Brain microvascular endothelial cell (primary cell): ENCODE results near the gene OLFM3.

ENCODE experiments used
- DNase-seq: peaks from one replicate; pipeline ENCODE4 v3.0.0-alpha.2; 2020
- H3K27ac ChIP-seq: fragments of 250-450 bp; sonication (Bioruptor Pico); 2 replicates; pipeline ENCODE4 v1.5.1; 2020; ENCODE audit warnings: mild to moderate bottlenecking, moderate library complexity
- H3K27me3 ChIP-seq: fragments of 250-450 bp; sonication (Bioruptor Pico); replicated peaks from 2 replicates; pipeline ENCODE4 v1.5.1; 2020; ENCODE audit warnings: mild to moderate bottlenecking
- H3K36me3 ChIP-seq: fragments of 250-450 bp; sonication (Bioruptor Pico); replicated peaks from 2 replicates; pipeline ENCODE4 v1.5.1; 2020; ENCODE audit warnings: mild to moderate bottlenecking
- H3K4me3 ChIP-seq: 2 replicates; pipeline ENCODE4 v1.5.1; 2011; ENCODE audit warnings: low read depth, mild to moderate bottlenecking, control low read depth, low read length, moderate library complexity
- CTCF ChIP-seq: IDR thresholded peaks from 2 replicates; pipeline ENCODE4 v1.5.1; 2011; ENCODE audit warnings: low read depth, mild to moderate bottlenecking, moderate library complexity, low read length, control low read depth, inconsistent platforms; ENCODE audit errors: missing control alignments
- in situ Hi-C: cut with HindIII; loops from 2 replicates; pipeline ENCODE4 v1.10.0; 2017; ENCODE audit warnings: low sequenced_read_pairs, low pct_ligation_motif_present

Gene OLFM3

DNA sequence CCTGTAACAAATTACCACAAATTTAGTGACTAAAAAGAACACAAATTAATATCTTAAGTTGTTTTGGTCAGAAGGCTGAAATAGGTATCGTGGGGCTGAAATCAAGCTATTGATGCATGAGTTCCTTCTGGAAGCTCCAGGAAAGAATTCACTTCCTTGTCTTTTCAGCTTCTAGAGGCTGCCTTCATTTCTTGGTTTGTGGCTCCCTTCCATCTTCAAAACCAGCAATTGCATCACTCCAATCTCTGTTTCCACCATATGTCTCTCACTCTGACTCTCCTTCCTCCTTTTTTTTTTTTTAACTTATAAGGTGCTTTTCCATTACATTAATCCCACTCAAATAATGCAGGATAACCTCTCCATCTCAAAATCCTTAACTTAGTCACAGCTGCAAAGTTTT, 78.4 kb downstream of the OLFM3 start:
- DNase-seq = no peak

DNA sequence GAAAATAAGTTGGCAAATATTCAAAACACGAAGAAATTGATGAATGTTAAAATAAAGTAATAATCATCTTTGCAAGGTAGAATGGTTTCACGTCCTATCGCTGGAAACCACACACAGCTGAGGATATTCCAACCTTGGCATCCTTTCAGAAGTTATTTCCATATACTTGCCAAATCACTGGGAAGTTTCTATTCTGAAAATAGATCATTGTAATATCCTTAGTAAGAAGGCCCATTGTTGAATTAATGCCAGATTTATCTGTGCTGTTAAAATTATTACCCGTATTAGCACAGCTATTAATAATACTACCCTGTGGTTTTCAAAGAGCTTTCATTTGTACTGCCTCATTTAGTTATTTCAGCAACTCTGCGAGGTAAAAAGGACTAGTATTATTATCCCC, 81.1 kb downstream of the OLFM3 start:
- TF ChIP-seq CTCF = no peak
- Histone ChIP-seq H3K27ac (no peak overlapping the region), H3K4me3 (no peak overlapping the region), H3K36me3 (no peaks in the 10 kb centered on the region), H3K27me3 (no peaks in the 10 kb centered on the region)
- DNase-seq = no peak
- in situ Hi-C loops = no loop called here

More for the DNA sequence above, 78.4 kb downstream of the OLFM3 start:
- TF ChIP-seq CTCF = no peak
- no peak overlapping the region for H3K4me3 ChIP-seq
- in situ Hi-C loops = no loop called here
- H3K36me3 ChIP-seq = no peaks in the 10 kb centered on the region
- H3K27me3 ChIP-seq = no peaks in the 10 kb centered on the region
- H3K27ac ChIP-seq = no peak overlapping the region

GRCh38 chr1:101914473-101915242, 82.1 kb downstream of the OLFM3 start:
- H3K4me3 ChIP-seq = no peak overlapping the region
- no peak overlapping the region for H3K27ac ChIP-seq
- H3K36me3 ChIP-seq = no peaks in the 10 kb centered on the region
- in situ Hi-C loops = no loop called here
- no peak for DNase-seq
- H3K27me3 ChIP-seq = no peaks in the 10 kb centered on the region
- TF ChIP-seq CTCF = no peak

DNA sequence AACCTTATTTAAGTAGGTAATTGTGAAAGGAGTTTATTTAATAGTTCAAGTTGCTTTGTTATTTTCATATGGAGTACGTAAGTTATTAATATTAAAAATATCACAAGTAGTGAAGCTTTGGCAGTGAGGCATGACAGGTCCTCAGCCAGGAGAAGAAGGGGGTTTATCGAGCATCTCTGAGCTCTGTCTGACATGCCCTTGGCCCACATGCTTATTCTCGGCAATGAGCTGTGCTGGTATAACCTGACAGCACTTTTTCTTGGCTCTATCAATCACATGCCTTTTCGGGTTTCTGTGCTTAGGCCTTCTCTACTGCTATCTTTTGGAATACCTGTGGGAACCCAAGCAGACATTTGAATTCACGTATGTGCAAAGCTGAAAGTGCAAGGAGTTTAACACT, 84.8 kb downstream of the OLFM3 start:
- Histone ChIP-seq H3K27me3 (no peaks in the 10 kb centered on the region), H3K27ac (no peak overlapping the region), H3K4me3 (no peak overlapping the region), H3K36me3 (no peaks in the 10 kb centered on the region)
- TF ChIP-seq CTCF = no peak
- in situ Hi-C loops = no loop called here
- DNase-seq = no peak

DNA sequence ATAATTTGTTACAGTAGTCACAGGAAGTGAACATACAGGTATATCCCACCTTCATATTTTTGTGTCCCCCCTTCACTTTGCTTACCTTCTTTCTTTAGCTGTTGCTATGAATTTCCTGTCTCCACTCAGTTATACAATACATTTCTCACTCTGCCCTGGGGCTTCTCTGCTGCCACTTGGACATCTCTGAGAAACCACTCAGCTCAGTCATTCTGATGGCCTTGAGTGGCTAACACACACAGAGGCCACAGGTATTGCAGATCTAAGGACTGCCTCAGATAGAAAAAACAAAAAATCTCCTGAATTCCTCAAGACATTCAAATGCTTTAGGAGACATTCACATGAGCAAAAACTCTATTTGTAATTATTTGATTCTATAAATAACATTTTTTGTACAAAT, 87.7 kb downstream of the OLFM3 start:
- TF ChIP-seq CTCF = no peak
- in situ Hi-C loops = no loop called here
- Histone ChIP-seq H3K36me3 (no peaks in the 10 kb centered on the region), H3K27ac (no peak overlapping the region), H3K4me3 (no peak overlapping the region), H3K27me3 (no peaks in the 10 kb centered on the region)
- no peak for DNase-seq

- DNase-seq = no peak
- H3K36me3 ChIP-seq = no peaks in the 10 kb centered on the region
- H3K4me3 ChIP-seq = no peak overlapping the region
- in situ Hi-C loops = no loop called here
- no peaks in the 10 kb centered on the region for H3K27me3 ChIP-seq
- TF ChIP-seq CTCF = no peak
- H3K27ac ChIP-seq = no peak overlapping the region
Measured at GRCh38 chr1:101907264-101907663, 89.5 kb downstream of the OLFM3 start.
